HG03457 (cell line): ENCODE results near the gene RNASEH1.

Experiments
- ATAC-seq: cut with Tn5 transposase; IDR thresholded peaks from one replicate; pipeline ENCODE4 v1.9.1; 2021; ENCODE audit warnings: moderate number of reproducible peaks; ENCODE audit not compliant: unreplicated experiment

Gene RNASEH1

GRCh38 chr2:3563521-3563976, 5.4 kb upstream of the RNASEH1 start:
- ATAC-seq = peak; percentile 50

DNA sequence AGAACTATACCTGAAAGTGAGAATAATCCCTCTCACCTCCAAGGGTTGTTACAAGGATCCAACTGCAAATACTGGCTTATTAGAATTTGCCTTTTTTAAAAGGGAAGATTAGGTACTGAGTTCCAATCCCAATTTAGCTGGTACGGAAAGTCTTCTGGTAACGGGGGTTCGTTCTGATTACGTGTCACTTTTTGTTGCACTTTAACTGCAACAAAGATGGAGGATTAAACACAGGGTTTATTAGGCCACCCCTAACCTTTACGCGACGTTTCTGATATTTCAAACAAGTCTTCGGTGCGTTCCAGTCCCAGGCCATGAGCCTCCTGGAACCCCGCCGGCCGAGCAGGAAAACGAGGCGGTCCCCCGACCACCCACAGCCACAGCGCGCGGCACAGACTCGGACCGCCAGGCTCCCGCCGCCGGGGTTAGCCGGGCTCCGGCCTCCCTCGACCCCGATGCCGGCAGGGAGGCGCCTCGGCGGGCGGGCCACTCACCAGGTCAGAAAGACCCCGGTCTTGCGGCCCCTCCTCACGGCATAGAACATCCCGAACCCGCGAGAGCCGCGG, 411 bp downstream of the RNASEH1 start:
- ATAC-seq = peak; percentile 21

GRCh38 chr2:3553946-3554345, 4.2 kb downstream of the RNASEH1 start:
- ATAC-seq = no peak

GRCh38 chr2:3547915-3548314, 10.2 kb downstream of the RNASEH1 start:
- ATAC-seq = no peak

GRCh38 chr2:3545788-3546478, 12.2 kb downstream of the RNASEH1 start:
- no peak for ATAC-seq

DNA sequence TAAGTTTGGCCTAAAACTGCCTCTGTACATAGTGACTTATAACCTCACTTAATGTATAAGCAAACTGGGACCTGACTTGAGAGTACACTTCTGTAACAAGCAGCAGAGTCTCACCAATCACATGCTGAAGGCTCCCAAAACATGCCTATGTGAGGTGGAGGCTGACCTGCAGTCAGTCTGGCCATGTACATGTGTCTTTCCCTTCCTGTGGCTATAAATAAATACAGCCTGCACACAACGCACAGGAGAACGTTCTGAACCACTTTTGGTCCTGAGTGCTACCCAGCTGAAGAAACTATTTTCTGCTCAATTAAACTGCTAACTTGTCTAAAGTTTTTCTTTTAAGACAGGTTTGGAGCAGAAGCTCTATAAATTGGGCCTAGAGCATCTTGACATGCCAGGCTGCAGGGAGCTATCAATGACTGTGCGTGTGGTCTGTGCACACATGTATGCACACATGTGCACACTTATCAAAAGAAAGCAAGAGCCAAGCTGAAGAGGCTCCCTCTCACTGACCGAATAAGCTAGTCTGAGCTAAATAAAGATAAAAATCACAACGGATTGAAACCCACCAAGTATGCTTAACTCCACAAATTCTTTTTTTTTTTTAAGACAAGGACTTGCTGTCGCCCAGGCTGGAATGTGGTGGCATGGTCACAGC, 15.0 kb downstream of the RNASEH1 start:
- no peak for ATAC-seq

DNA sequence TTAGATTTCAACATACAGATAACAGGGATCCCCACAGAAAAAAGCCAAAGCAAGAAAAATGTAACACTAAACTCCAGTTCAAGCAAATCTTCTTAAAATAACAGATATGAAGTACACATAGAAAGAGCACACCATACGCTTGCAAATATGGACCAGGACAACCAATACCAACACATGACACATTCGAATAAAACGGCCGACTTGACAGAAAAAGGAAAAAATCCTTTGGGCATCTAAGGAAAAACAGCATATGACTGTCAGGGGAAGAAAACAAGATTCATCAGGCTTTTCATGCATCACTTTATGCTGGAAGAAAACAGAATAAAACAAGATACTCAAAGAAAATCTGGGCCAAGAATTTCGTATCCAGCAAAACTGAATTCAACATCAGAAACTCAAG, 16.0 kb downstream of the RNASEH1 start:
- no peak for ATAC-seq

DNA sequence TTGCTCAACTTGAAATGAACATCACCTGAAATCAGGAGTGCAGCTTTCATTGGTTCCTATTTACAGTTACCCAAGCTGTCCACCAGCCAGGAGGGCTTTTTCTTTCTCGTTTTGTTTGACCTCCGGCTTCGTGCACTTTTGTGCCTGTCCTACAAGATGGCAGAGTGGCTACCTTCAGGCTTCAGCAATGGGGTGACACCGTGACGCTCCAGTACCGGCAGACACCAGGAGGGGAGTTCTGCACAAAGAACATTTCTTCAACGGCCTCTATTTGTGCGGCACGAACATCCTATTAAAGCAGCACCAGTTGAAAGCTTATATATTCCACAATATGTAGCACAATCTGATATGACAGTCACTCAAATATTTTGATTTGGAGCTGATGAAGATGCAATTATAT, 18.3 kb downstream of the RNASEH1 start:
- ATAC-seq = no peak

DNA sequence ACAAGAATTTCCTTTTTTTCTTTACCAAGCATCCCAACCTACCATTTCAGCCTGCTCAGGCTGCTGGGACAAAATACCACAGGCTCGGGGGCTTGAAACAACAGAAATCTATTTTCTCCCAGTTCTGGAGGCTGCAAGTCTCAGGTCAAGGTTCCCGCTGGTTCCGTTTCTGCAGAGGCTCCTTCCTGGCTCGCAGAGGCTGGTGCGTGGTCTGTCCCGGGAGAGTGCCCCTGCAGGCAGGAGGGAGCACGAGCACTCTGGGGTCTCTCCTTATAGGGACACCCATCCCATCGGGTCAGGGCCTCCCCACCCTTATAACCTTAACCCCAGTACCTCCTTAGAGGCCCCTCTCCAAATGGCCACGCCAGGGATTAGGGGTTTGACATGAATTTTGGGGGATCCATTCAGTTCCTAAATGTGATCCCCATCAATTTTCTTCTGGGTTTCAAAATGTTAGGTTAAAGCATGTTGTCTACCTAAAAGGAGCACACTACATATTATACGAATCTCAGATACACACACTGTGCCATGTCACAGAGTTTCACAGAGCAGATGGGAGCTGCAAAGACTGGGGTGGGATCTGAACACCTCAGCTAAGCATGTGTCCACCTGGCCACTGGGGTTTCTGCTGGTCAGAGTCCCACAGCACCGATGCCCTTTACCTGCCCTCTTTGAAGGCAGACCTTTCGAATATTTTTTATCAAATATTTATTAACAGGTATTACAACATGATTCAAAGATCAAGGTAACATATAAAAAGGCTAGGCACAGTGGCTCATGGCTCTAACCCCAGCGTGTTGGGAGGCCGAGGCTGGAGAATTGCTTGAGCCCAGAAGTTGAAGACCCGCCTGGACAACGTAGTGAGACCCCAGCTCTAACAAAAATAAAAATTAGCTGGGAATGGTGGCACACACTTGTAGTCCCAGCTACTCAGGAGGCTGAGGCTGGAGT, 21.2 kb downstream of the RNASEH1 start:
- peak; percentile 74 for ATAC-seq

- ATAC-seq = no peak
These were observed 22.1 kb downstream of the RNASEH1 start for GRCh38 chr2:3535794-3536681.

DNA sequence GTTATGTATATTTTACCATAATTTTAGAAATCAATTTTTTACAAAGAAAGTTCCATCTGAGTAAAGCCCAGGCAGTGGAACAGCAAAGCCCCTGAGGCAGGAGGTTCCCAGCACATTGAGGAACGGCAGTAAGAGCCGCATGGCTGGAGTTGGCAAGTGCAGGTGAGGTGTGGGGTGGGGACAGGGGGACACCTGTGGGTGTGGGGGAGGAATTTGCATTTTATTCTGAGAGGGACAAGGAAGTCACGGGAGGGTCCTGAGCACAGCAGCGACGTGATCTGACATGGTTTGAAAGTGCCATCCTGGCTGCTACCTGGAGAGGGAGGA, 22.7 kb downstream of the RNASEH1 start:
- no peak for ATAC-seq

DNA sequence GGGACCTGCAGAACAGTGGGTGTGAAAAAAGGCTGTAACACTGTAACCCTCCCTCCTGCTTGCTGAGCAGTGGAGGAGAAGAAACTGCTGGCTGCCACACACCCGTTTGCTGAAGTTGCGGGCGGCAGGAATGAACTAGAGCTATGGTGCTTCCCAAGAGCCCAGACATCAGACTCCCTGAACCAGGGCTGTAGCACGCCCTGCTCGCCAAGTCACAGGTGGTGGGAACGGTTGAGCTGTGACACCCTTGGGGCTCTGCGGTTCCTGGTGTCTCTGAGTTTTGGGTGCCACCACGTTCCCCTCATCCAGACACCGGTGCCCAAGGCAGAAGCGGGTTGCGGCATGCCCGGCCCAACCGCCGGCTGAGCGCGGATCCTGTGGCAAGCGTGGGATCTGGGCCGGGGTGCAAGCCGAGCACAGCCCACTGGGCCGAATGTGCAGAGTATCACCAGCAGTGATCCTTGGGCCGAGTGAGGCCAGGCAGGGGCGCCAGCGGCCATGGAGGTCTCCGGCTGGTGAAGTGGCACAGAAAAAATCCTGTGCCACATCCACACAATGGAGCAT, 23.8 kb downstream of the RNASEH1 start:
- no peak for ATAC-seq

GRCh38 chr2:3533836-3534235, 24.3 kb downstream of the RNASEH1 start:
- ATAC-seq = no peak

DNA sequence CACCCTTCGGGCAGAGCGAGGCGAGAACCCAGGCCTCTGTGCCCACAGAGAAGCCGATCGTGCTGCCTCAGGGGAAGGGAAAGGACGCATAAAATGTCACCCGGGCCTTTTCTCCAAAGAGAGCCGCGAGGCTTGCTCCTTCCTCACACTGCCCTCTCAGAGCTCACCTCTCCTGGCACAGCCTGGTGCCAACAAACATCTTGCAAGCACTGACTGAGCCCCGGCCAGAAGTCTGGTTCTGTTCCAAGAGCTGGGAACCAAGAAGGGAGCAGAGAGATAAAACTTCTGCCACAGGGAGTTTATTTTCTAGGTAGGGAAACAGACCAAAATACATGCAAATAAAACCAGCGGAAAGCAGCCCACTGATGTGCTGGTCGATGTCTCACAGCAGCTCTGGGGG, 25.2 kb downstream of the RNASEH1 start:
- ATAC-seq = no peak

- no peak for ATAC-seq
These were observed 28.7 kb downstream of the RNASEH1 start for GRCh38 chr2:3529316-3530025.

DNA sequence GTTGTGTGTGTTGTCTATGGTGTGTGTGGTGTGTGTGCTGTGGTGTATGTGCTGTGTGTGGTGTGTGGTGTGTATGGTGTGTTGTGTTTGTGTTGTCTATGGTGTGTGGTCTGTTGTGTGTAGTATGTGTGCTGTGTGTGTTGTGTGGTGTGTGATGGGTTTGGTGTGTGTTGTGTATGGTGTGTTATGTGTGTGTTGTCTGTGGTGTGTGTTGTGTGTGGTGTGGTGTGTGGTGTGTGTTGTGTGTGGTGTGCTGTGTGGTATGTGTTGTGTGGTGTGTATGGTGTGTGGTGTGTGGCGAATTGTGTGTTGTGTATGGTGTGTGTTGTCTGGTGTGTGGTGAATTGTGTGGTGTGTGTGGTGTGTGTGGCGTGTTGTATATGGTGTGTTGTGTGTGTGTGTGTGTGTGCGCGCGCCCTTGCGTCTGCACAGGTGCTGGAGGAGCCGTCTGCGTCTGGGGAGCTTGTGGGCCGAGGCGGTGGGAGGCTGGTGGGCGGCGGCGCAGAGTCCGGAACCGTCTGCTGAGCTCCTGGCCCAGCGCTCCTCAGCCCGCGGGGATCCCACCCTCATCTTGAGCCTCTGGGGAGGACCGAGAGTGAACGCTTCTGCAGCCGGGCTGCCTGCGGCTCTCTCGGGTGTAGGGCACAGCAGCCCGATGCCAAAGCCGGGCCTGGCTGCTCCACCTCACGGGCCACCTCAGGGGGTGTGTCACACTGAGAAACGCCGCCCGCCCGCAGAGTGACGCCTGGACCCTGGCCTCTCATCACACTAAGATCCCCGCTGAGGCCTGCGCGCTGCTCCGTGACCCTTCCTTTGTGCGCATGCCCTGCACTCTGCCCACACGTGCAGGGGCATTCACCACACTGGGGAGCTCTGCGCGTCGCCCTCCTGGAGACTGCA, 30.0 kb downstream of the RNASEH1 start:
- no peak for ATAC-seq

DNA sequence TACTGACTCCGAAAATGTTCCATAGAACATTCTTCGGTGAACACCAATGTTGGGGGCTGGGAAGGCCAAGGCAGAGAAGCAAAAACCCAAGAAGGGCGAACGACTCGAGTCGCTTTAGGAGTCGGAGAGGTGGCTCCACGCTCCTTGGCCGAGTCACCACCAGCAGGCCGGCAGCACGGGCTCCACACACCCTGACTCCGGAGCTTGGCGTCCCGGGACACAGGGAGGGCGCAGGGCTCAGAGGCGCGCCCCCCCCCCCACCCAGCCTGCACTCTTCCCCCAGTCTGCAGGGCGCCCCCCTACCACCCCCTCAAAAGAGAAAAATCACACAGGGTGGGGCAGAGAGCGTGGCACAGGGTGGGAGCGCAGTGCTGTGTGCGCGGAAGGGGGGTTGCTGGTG, 31.3 kb downstream of the RNASEH1 start:
- ATAC-seq = no peak

DNA sequence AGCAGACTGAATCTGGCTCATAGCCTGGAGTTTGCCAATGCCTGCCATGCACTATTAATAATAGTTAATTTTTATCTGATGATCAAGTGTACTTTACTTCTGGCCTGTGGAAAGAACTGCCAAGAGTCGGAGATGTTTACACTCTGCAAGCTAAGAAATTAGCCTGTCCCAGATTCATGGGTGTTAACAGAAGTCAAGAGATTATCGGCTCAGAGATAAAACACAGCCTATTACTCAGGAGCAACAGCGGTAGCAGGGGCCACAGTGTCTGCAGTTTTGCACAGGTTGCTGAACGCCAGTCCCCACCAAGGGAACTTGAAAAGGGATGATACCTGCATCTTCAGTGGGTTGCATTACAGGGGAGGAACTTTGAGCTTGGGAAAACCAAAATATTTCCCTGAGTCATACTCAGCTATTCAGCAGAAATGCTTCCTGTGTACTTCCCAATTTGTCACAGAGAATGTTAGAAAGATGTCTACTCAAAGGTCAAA, 34.5 kb downstream of the RNASEH1 start:
- no peak for ATAC-seq
